Testis (tissue), 2 donors: Measurements from ENCODE around the gene GLT1D1.

Source experiments
- POLR2A ChIP-seq: fragments of 450-650 bp; IDR thresholded peaks from one replicate; pipeline ENCODE4 v1.6.1; 2017; ENCODE audit warnings: antibody characterized with exemption, mild to moderate bottlenecking, moderate library complexity
- TF ChIP-seq, protein P1 (sequence below), 3 experiments: fragments of 450-650 bp in 2 of 3; fragments of 200-600 bp in 1 of 3; sonication (generic) in 1 of 3; IDR thresholded peaks; one replicate each; pipeline ENCODE4 v1.5.1; 2016 to 2019; ENCODE audit warnings: antibody characterized with exemption in 3 of 3, mild to moderate bottlenecking in 2 of 3, moderate library complexity in 1 of 3

DNA sequence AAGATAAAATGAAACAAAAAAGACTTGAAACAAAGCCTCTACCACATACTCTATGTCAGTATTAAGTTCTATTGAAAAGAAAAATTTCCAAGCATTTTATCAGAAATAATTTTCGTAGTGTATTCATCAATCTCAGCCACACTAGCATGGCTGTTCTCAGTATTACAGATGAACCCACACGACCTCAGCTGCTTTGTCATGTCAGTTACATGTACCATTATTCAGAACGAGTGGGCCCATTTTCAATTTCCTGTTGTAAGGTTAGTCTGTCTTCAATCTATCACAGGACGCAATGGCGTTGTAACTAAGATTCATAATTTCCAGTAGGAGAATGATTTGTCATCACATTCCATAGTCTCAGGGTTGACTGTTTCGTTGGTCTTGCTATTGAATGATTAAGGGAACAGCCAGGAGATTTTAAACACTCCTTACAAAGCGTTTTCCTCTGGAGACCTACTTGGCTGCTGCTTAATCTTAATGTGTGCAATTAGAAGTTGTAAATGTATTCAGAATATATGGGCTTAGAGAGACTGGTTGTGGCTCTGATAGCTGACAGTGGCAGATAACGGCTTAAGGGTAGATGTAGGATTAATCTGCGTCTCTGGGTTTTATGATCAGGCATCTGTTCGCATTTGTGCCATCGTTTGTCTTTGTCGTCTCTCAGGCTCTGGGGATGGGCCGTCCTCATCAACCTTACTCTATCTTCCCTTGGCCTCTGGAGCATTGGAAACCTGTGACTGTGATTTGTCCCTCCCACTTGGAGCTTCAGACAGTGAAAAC lies 65.4 kb downstream of the GLT1D1 start:
- TF ChIP-seq, protein P1, sequence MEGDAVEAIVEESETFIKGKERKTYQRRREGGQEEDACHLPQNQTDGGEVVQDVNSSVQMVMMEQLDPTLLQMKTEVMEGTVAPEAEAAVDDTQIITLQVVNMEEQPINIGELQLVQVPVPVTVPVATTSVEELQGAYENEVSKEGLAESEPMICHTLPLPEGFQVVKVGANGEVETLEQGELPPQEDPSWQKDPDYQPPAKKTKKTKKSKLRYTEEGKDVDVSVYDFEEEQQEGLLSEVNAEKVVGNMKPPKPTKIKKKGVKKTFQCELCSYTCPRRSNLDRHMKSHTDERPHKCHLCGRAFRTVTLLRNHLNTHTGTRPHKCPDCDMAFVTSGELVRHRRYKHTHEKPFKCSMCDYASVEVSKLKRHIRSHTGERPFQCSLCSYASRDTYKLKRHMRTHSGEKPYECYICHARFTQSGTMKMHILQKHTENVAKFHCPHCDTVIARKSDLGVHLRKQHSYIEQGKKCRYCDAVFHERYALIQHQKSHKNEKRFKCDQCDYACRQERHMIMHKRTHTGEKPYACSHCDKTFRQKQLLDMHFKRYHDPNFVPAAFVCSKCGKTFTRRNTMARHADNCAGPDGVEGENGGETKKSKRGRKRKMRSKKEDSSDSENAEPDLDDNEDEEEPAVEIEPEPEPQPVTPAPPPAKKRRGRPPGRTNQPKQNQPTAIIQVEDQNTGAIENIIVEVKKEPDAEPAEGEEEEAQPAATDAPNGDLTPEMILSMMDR (IDR thresholded peaks at IDR 0.05) = no peak
- no peak for TF ChIP-seq POLR2A
